Measurements from ENCODE around the gene CCDC185. TPM values are rescaled to one million over a fixed set of nuclear protein-coding genes. Genes with fewer than 3 reads are reported as not detected.

Gene CCDC185
- total RNA-seq, 1 donor from 2014 or later: not detected

DNA sequence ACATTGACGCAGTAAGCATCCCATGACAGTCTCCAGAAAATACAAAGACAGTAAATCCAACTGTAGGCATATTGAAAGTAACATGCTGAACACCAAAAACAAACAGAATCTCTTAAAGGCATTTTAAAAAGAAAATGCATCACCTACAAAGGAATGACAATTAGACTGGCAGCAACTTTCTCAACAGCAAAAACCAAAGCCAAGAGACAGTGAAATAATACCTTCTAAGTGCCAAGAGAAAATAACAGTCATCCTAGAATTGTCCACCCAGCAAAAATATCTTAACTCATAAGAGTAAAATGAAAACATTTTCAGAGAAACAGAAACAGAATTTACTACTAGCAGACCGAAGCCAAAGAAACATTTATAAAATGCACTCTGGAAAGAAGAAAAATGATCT, 20.0 kb downstream of the CCDC185 start:
- Histone ChIP-seq H3K9me3 (replicated peaks) (no peaks in the 10 kb centered on the region), H3K4me1 (peaks cover 2% of the 10 kb centered on the region), H3K36me3 (no peaks in the 10 kb centered on the region), H3K27ac (replicated peaks) (no peak overlapping the region), H3K27me3 (ENCODE audit: low read depth) (no peaks in the 10 kb centered on the region), H3K4me3 (no peak overlapping the region)
- intact Hi-C loops (cut with micrococcal nuclease): no loop called here
- TF ChIP-seq, protein P1, sequence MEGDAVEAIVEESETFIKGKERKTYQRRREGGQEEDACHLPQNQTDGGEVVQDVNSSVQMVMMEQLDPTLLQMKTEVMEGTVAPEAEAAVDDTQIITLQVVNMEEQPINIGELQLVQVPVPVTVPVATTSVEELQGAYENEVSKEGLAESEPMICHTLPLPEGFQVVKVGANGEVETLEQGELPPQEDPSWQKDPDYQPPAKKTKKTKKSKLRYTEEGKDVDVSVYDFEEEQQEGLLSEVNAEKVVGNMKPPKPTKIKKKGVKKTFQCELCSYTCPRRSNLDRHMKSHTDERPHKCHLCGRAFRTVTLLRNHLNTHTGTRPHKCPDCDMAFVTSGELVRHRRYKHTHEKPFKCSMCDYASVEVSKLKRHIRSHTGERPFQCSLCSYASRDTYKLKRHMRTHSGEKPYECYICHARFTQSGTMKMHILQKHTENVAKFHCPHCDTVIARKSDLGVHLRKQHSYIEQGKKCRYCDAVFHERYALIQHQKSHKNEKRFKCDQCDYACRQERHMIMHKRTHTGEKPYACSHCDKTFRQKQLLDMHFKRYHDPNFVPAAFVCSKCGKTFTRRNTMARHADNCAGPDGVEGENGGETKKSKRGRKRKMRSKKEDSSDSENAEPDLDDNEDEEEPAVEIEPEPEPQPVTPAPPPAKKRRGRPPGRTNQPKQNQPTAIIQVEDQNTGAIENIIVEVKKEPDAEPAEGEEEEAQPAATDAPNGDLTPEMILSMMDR (IDR thresholded peaks at IDR 0.05; ENCODE audit: borderline replicate concordance): no peak
- no peak for DNase-seq

DNA sequence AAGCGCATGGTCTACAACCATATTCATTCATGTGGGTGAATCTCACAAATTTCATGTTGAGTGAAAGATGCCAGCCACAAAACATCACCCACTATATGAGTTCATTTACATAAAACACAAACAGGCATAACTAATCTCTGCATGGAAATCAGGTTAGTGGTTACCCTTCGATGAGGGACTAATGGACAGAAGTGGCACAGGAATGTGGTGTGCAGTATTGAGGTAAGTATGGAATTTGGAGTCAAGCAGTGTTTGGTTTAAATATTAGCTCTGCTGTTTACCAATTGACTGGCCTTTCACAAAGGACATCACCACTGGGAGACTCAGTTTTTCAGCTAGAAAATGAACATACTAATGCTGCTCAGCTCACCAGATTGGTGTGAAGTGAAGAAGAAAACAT, 24.2 kb downstream of the CCDC185 start:
- DNase-seq: no peak
- no peak overlapping the region for H3K27ac ChIP-seq (replicated peaks)

DNA sequence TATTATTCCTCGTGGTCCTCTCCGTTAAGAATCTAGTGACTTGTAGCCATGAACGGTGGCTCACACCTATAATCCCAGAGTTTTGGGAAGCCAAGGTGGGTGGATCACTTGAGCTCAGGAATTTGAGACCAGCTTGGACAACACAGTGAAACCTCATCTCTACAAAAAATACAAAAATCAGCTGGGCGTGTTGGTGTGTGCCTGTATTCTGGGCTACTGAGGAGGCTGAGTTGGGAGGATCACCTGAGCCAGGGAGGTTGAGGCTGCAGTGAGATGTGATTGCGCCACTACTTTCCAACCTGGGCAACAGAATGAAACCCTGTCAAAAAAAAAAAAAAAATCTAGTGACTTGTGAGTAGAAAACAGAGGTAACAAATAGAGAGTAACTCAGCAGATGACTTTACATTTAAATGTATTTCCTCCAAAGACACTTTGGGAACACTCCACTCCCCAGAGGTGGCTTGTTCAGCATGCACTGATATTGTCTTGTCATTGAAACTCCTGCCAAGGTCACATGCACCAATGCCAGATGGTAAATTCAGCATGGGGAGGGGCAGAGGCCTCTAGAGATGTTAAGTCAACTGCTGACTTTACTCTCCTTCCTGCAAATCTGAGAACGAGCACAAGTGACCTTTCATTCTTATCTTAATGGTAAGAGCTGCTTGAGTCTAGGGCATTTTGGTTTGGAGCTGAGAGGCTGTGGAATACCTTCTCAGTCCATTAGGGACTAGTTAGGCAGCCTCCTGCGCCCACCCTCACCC, 24.9 kb downstream of the CCDC185 start:
- Histone ChIP-seq H3K4me3 (no peak overlapping the region), H3K9me3 (replicated peaks) (no peaks in the 10 kb centered on the region), H3K27me3 (ENCODE audit: low read depth) (no peaks in the 10 kb centered on the region), H3K27ac (replicated peaks) (no peak overlapping the region), H3K4me1 (peaks cover 32% of the 10 kb centered on the region), H3K36me3 (no peaks in the 10 kb centered on the region)
- TF ChIP-seq, protein P1 (IDR thresholded peaks at IDR 0.05; ENCODE audit: borderline replicate concordance): no peak
- intact Hi-C loops (cut with micrococcal nuclease): no loop called here
- DNase-seq: no peak

More for the DNA sequence above, 24.2 kb downstream of the CCDC185 start:
- Histone ChIP-seq H3K9me3 (replicated peaks) (no peaks in the 10 kb centered on the region), H3K27me3 (ENCODE audit: low read depth) (no peaks in the 10 kb centered on the region), H3K4me3 (no peak overlapping the region), H3K36me3 (no peaks in the 10 kb centered on the region), H3K4me1 (peaks cover 32% of the 10 kb centered on the region)
- TF ChIP-seq, protein P1 (IDR thresholded peaks at IDR 0.05; ENCODE audit: borderline replicate concordance): no peak
- intact Hi-C loops (cut with micrococcal nuclease): no loop called here

DNA sequence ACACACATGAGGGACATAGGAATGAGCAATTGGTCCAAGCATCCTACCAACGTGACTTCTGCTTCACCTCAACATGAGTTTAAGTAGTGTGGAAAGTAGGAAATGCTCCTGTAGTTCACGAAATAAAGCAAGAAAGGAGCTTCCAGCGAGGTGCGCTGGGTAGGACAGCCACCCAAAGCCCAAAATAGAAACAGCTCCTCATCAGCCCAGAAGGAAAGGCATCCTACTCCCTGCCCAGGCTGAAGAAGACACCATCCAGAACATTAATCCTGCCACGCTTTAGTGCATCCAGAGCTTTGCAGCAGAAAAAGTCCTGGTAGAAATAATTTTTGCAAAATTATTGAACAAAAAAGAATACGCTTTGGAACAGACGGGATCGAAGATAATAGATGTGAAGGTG, 25.9 kb downstream of the CCDC185 start:
- no peak for DNase-seq
- H3K27ac ChIP-seq (replicated peaks): no peak overlapping the region
- H3K36me3 ChIP-seq: no peaks in the 10 kb centered on the region
- peaks cover 38% of the 10 kb centered on the region for H3K4me1 ChIP-seq
- no peak overlapping the region for H3K4me3 ChIP-seq
- intact Hi-C loops (cut with micrococcal nuclease): no loop called here
- no peaks in the 10 kb centered on the region for H3K27me3 ChIP-seq (ENCODE audit: low read depth)
- TF ChIP-seq, protein P1 (IDR thresholded peaks at IDR 0.05; ENCODE audit: borderline replicate concordance): no peak
- H3K9me3 ChIP-seq (replicated peaks): no peaks in the 10 kb centered on the region

DNA sequence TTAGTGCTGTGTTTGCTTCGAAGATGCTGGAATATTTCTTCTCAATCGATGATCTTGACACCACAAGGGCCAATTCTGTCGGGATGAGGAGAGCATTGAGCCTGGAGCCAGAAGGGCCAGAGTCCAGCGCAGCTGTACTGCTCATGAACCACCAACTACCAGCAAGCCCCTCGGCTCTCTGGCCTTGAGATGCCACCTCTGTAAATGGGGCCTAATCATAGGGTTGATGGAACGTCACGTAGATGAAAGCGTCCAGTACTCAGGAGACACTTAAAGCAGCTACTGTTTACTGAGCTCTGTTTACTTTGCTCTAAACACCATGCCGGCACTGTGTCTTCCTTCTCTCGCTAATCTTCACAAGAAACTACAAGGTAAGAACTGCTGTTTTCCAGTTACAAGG, 26.3 kb downstream of the CCDC185 start:
- intact Hi-C loops (cut with micrococcal nuclease): no loop called here
- TF ChIP-seq, protein P1 (IDR thresholded peaks at IDR 0.05; ENCODE audit: borderline replicate concordance): no peak
- Histone ChIP-seq H3K4me1 (peaks cover 42% of the 10 kb centered on the region), H3K9me3 (replicated peaks) (no peaks in the 10 kb centered on the region), H3K27me3 (ENCODE audit: low read depth) (no peaks in the 10 kb centered on the region), H3K36me3 (no peaks in the 10 kb centered on the region), H3K27ac (replicated peaks) (no peak overlapping the region), H3K4me3 (no peak overlapping the region)
- DNase-seq: no peak
